Testis (tissue), 3 donors: Measurements from ENCODE around the gene GRIK2. TPM values are rescaled to one million over a fixed set of nuclear protein-coding genes. Genes with fewer than 3 reads are reported as not detected.
"Not testable (repeated sequence)": the region's sequence is repeated elsewhere in the genome, so short reads cannot be mapped to it uniquely, and the experiment has no call there.

Experiments used
- DNase-seq: peaks from one replicate; pipeline ENCODE4 v3.0.0-alpha.2; 2019
- H3K27ac ChIP-seq, 2 donors: fragments of 200-600 bp; sonication (generic); one replicate each; pipeline ENCODE4 v1.5.1; 2019
- H3K27me3 ChIP-seq: fragments of 200-600 bp; sonication (generic); one replicate; pipeline ENCODE4 v1.5.1; 2019
- H3K36me3 ChIP-seq: fragments of 200-600 bp; sonication (generic); one replicate; pipeline ENCODE4 v1.5.1; 2017; ENCODE audit warnings: low read depth; ENCODE audit errors: missing control alignments
- H3K4me1 ChIP-seq: fragments of 200-600 bp; sonication (generic); one replicate; pipeline ENCODE4 v1.5.1; 2019
- H3K4me3 ChIP-seq, 2 donors: fragments of 200-600 bp; sonication (generic); one replicate each; pipeline ENCODE4 v1.5.1; 2017 to 2019
- H3K9me3 ChIP-seq: fragments of 200-600 bp; sonication (generic); one replicate; pipeline ENCODE4 v1.5.1; 2017
- POLR2A ChIP-seq: fragments of 450-650 bp; IDR thresholded peaks from one replicate; pipeline ENCODE4 v1.6.1; 2017; ENCODE audit warnings: antibody characterized with exemption, mild to moderate bottlenecking, moderate library complexity
- WGBS, 2 donors: methylation state at CpG; one replicate each; pipeline ENCODE4 v1.1.5; 2018; 5-methylcytosine and 5-hydroxymethylcytosine counted together
- intact Hi-C: fragments of 100-400 bp; cut with DNase I; formaldehyde crosslinking; loops from one replicate; pipeline ENCODE4 v1.15.1; 2023; ENCODE audit warnings: low total_unique reads
- polyA plus RNA-seq: library from polyadenylated mRNA; stranded (reverse); fragments of 350-450 nt; fragmentation: Illumina TruSeq; extraction: RNeasy Lipid Tissue Mini Kit (QIAGEN cat#74804); gene quantifications from one replicate; pipeline ENCODE4 v1.2.3, GENCODE V29; 2014; ENCODE audit warnings: low read depth, low replicate concordance; ENCODE audit not compliant: insufficient read depth
- total RNA-seq, 2 donors: library from RNA; depleted of rRNA; stranded (reverse); fragments of >200 nt; gene quantifications; one replicate each; pipeline ENCODE4 v1.2.3, GENCODE V29; 2016
- TF ChIP-seq, protein P1 (sequence below), 3 experiments: fragments of 450-650 bp in 2 of 3; fragments of 200-600 bp in 1 of 3; sonication (generic) in 1 of 3; IDR thresholded peaks; one replicate each; pipeline ENCODE4 v1.5.1; 2016 to 2019; ENCODE audit warnings: antibody characterized with exemption in 3 of 3, mild to moderate bottlenecking in 2 of 3, moderate library complexity in 1 of 3

The GRIK2 gene
- total and polyA plus RNA-seq, 3 donors from 2014 or later: 1.1 to 23.5 (median 12.4) TPM

DNA sequence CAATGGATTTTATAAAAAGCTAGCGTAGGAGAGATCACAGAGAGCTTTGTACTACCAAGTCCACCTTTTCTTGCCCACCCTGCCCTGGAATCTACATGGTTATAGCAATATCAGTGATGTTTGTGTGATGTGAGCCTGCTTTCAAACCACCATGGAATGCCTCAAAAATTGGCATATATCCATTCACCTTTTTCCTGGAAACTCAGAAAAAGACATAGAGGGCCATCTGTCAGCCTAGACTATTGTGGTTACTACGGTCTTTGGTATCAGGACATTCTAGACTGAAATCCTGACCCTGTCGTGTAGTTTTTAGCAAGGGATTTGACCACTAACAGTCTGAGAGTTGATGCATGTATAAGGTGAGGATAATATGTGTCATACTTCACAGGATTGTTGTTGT lies 239.6 kb downstream of the GRIK2 start:
- Histone ChIP-seq H3K4me1 (no peaks in the 10 kb centered on the region), H3K9me3 (no peaks in the 10 kb centered on the region), H3K4me3 (no peak overlapping the region), H3K27me3 (no peaks in the 10 kb centered on the region), H3K27ac (no peak overlapping the region), H3K36me3 (no peaks in the 10 kb centered on the region)
- TF ChIP-seq, protein P1, sequence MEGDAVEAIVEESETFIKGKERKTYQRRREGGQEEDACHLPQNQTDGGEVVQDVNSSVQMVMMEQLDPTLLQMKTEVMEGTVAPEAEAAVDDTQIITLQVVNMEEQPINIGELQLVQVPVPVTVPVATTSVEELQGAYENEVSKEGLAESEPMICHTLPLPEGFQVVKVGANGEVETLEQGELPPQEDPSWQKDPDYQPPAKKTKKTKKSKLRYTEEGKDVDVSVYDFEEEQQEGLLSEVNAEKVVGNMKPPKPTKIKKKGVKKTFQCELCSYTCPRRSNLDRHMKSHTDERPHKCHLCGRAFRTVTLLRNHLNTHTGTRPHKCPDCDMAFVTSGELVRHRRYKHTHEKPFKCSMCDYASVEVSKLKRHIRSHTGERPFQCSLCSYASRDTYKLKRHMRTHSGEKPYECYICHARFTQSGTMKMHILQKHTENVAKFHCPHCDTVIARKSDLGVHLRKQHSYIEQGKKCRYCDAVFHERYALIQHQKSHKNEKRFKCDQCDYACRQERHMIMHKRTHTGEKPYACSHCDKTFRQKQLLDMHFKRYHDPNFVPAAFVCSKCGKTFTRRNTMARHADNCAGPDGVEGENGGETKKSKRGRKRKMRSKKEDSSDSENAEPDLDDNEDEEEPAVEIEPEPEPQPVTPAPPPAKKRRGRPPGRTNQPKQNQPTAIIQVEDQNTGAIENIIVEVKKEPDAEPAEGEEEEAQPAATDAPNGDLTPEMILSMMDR (IDR thresholded peaks at IDR 0.05): no peak
- TF ChIP-seq POLR2A: no peak
- WGBS, 2 donors: 88 to 89% methylated on average over 3 of the region's 3 CpGs
- intact Hi-C loops: no loop called here
- DNase-seq: no peak

GRCh38 chr6:101638865-101639264 lies 245.4 kb downstream of the GRIK2 start:
- H3K27me3 ChIP-seq, H3K9me3 ChIP-seq, DNase-seq, H3K4me1 ChIP-seq, H3K4me3 ChIP-seq, H3K36me3 ChIP-seq, intact Hi-C loops, H3K27ac ChIP-seq: not testable (repeated sequence)
- WGBS, 2 donors: 63 to 91% methylated on average over 11 of the region's 11 CpGs

GRCh38 chr6:101640131-101640530 lies 246.6 kb downstream of the GRIK2 start:
- no peak overlapping the region for H3K27ac ChIP-seq
- H3K9me3 ChIP-seq: no peaks in the 10 kb centered on the region
- DNase-seq: no peak
- H3K36me3 ChIP-seq: no peaks in the 10 kb centered on the region
- WGBS, 2 donors: 74 to 83% methylated on average over 1 of the region's 1 CpG
- H3K27me3 ChIP-seq: no peaks in the 10 kb centered on the region
- TF ChIP-seq POLR2A: no peak
- TF ChIP-seq, protein P1 (IDR thresholded peaks at IDR 0.05): no peak
- H3K4me1 ChIP-seq: no peaks in the 10 kb centered on the region
- no peak overlapping the region for H3K4me3 ChIP-seq
- intact Hi-C loops: no loop called here

DNA sequence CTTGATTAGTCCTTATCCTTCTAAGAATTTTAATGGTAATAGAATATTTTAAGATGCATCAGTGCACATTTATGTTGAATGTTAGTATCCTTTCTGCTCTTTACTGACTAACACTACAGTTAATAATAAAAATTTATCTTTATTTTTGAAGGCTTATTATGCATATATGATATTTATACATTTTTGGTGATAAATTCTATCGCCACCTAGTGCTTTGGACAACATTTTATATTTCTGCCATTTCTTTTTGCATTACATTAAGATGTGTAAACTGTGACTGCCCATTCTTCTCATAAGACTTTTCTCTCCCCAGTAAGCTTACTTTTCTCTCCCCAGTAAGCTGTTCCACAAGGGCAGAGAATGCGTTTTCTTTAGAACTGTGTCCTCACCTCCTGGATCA lies 252.3 kb downstream of the GRIK2 start:
- 86% methylated on average over 2 of the region's 2 CpGs for whole genome bisulfite sequencing, 2 donors
- no peaks in the 10 kb centered on the region for H3K9me3 ChIP-seq
- no peak overlapping the region for H3K4me3 ChIP-seq
- no peaks in the 10 kb centered on the region for H3K36me3 ChIP-seq
- intact Hi-C loops: no loop called here
- no peak overlapping the region for H3K27ac ChIP-seq
- no peaks in the 10 kb centered on the region for H3K4me1 ChIP-seq
- H3K27me3 ChIP-seq: no peaks in the 10 kb centered on the region
- TF ChIP-seq, protein P1 (IDR thresholded peaks at IDR 0.05): no peak
- TF ChIP-seq POLR2A: no peak
- DNase-seq: no peak

DNA sequence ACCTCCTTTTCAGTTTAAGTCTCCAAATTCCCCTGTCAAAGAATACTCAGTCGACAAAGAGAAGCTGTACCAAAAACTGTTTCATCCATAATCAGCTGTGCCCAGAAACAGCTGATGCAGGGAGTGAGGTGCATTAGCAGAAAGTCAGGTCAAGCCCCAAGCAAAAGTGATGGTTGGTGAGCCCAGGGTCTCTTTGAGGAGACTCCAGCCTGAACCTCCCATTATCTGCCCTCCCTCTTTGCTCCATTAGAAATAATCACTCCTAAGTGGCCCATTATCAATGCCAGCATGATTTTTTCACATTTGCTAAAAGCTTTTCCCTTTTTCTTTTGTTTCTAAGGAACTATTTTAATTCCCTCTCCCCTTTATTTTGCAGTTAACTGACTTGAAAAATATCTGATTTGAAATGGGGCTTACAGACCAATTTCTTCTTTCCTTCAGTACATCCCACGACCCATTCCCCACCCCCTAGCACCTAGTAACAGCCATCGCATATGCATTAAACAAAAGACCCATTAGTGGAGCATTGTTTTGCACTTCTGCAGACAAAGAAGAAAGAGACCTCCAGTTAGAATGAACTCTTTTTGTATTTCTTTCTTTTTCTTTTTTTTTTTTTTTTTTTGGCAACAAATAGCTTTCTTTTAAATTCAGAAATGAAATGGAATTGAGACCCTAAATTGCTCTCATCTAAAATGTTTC lies 257.0 kb downstream of the GRIK2 start:
- Histone ChIP-seq H3K9me3 (no peaks in the 10 kb centered on the region), H3K27ac (no peak overlapping the region), H3K4me1 (no peaks in the 10 kb centered on the region), H3K27me3 (no peaks in the 10 kb centered on the region), H3K4me3 (no peak overlapping the region), H3K36me3 (no peaks in the 10 kb centered on the region)
- intact Hi-C loops: no loop called here
- DNase-seq: no peak
- no peak for TF ChIP-seq POLR2A
- TF ChIP-seq, protein P1 (IDR thresholded peaks at IDR 0.05): no peak
- WGBS, 2 donors: 58 to 61% methylated on average over 3 of the region's 3 CpGs
